ENCODE data around the gene PGM2L1. TPM values are rescaled to one million over a fixed set of nuclear protein-coding genes. Genes with fewer than 3 reads are reported as not detected.

PGM2L1 gene
- total and polyA plus RNA-seq, 2 experiments from 2014 or later = 32.6 to 44.4 TPM

DNA sequence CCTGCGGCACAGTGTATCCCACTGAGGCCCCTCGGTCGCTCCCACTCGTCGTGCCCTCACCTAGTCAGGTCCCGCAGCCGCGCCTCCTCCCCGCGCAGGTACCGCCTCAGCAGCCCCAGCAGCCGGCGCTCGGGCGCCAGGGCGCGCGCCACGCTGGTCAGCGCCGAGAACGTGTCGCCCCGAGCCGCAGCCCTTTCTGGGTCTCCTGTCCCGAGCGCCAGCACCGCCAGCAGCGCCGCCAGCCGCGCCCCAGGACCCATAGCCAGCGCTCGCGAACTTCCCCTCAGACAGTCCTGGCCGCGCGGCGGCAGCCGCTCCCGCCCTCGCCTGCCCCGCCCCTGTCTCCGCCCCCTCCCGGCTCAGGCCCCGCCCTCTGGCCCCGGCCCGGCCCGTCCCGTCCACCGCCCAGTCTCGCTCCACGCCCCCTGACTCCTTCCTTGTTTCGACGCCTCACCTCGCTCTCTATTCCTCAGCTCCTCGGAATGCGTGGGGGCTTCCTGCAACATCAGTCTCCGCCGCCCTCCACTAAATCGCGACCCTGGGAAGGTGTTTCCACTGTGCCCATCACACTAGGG, 86.8 kb downstream of the PGM2L1 start, which contains the start of gene P4HA3:
P4HA3 (minus strand) TSS at position 289 of the 575 bp plus-strand sequence; CDS start at position 260, 29 bp downstream.
- Histone ChIP-seq H3K4me2 (peak within 1 kb of the TSS; percentile 83), H4K20me1 (replicated peaks; ENCODE audit: insufficient read depth) (no peaks in the 10 kb centered on the region), H3K4me3 (peak within 1 kb of the TSS; percentile 61), H3K27ac (ENCODE audit: low read depth) (no peak within 1 kb of the TSS), H3K79me2 (replicated peaks; ENCODE audit: insufficient read depth) (no peaks in the 10 kb centered on the region), H2AFZ (peak within 1 kb of the TSS; percentile 100), H3K9me2 (ENCODE audit: insufficient read depth) (no peaks in the 10 kb centered on the region), H3K36me3 (ENCODE audit: insufficient read depth) (no peaks in the 10 kb centered on the region), H3K27me3 (ENCODE audit: insufficient read depth) (peaks cover 30% of the 10 kb centered on the region), H3F3A (replicated peaks; ENCODE audit: low read depth) (no peaks in the 10 kb centered on the region), H3K4me1 (ENCODE audit: insufficient read depth) (no peaks in the 10 kb centered on the region)
- DNase-seq (ENCODE audit: low spot score) (peak; percentile 87), ATAC-seq (peak; percentile 98)
- Mint-ChIP-seq H3K27ac (no peak within 1 kb of the TSS), H3K9me3 (0 out of 3 replicates have a peak, but pooled peaks cover under 1% of the 10 kb centered on the region), H3K4me3 (peak within 1 kb of the TSS; percentile 70), H3K27me3 (ENCODE audit: insufficient read depth, low read depth, poor library complexity) (peaks cover 12% of the 10 kb centered on the region), H3K4me1 (peaks cover 8% of the 10 kb centered on the region), H3K36me3 (ENCODE audit: low read depth) (no peaks in the 10 kb centered on the region)
- no peak for TF ChIP-seq REST (IDR thresholded peaks at IDR 0.05; ENCODE audit: unreplicated experiment)
- no peak for TF ChIP-seq NANOG (IDR thresholded peaks at IDR 0.05; ENCODE audit: borderline replicate concordance)
- TF ChIP-seq ZNF114 (CRISPR knock-in tag; IDR thresholded peaks at IDR 0.05) = no peak
- TF ChIP-seq JUNB (IDR thresholded peaks at IDR 0.05; ENCODE audit: unreplicated experiment) = no peak
- TF ChIP-seq ZNF462 (CRISPR knock-in tag; IDR thresholded peaks at IDR 0.05) = no peak
- no peak for TF ChIP-seq EZH2 (IDR thresholded peaks at IDR 0.05; ENCODE audit: low read depth, unreplicated experiment)
- no peak for TF ChIP-seq ZNF331 (CRISPR knock-in tag; IDR thresholded peaks at IDR 0.05; ENCODE audit: low read depth)
- TF ChIP-seq CREB1 (CRISPR knock-in tag; IDR thresholded peaks at IDR 0.05; ENCODE audit: low read depth) = no peak
- TF ChIP-seq ETS1 (IDR thresholded peaks at IDR 0.05) = no peak
